H1 (cell line): ENCODE results near the gene TMED10. TPM values are rescaled to one million over a fixed set of nuclear protein-coding genes. Genes with fewer than 3 reads are reported as not detected.

Experiments used
- CTCF ChIA-PET: fragments of 300-600 bp; sonication (Branson Sonifier 250); formaldehyde crosslinking; loops from one replicate; lab custom pipeline; 2021; ENCODE audit not compliant: partially characterized antibody; lab: Charles Lee
- POLR2A ChIA-PET: fragments of 300-600 bp; sonication (Branson Sonifier 250); formaldehyde crosslinking; loops from one replicate; lab custom pipeline; 2021; ENCODE audit warnings: inconsistent platforms; ENCODE audit not compliant: partially characterized antibody; lab: Charles Lee
- DNase-seq, 2 experiments: peaks; one replicate each; pipeline versions ENCODE4 v3.0.0 to v3.0.0-alpha.2; 2010 to 2022; ENCODE audit warnings: low spot score in 2 of 2, low read depth in 1 of 2, mixed read lengths in 1 of 2
- FAIRE-seq: peaks from 2 replicates; lab custom pipeline; 2011; peaks lifted over from hg19 to GRCh38; lab: Jason Lieb, UNC
- H2AFZ ChIP-seq: 2 replicates; pipeline ENCODE4 v1.8.1; 2012; ENCODE audit warnings: low read length, inconsistent platforms
- H2AK5ac ChIP-seq: 2 replicates; pipeline ENCODE4 v1.6.1; 2013; ENCODE audit warnings: low read depth, low read length
- H2BK120ac ChIP-seq: replicated peaks from 2 replicates; pipeline ENCODE3; 2013; ENCODE audit warnings: low read depth, low read length, inconsistent platforms
- H2BK12ac ChIP-seq: 2 replicates; pipeline ENCODE4 v1.6.1; 2013; ENCODE audit warnings: low read depth, low read length
- H2BK15ac ChIP-seq: 2 replicates; pipeline ENCODE4 v1.6.1; 2013; ENCODE audit warnings: low read length
- H2BK20ac ChIP-seq: 2 replicates; pipeline ENCODE4 v1.6.1; 2013; ENCODE audit warnings: low read length
- H2BK5ac ChIP-seq: 2 replicates; pipeline ENCODE4 v1.6.1; 2013; ENCODE audit warnings: low read depth, low read length
- H3K14ac ChIP-seq: 2 replicates; pipeline ENCODE4 v1.6.1; 2013; ENCODE audit warnings: inconsistent platforms; ENCODE audit not compliant: insufficient read length
- H3K18ac ChIP-seq: 2 replicates; pipeline ENCODE4 v1.6.1; 2013; ENCODE audit warnings: low read length; ENCODE audit errors: extremely low read depth
- H3K23ac ChIP-seq: 2 replicates; pipeline ENCODE4 v1.6.1; 2013; ENCODE audit warnings: inconsistent platforms; ENCODE audit not compliant: insufficient read length
- H3K23me2 ChIP-seq: 2 replicates; pipeline ENCODE4 v1.6.1; 2013; ENCODE audit warnings: low read depth, low read length
- H3K27ac ChIP-seq: 2 replicates; pipeline ENCODE4 v1.6.1; 2011; ENCODE audit warnings: low read depth, low read length, inconsistent platforms
- H3K27me3 ChIP-seq, 4 experiments: replicated peaks in 1 of 4; 1 replicate in 1 of 4; 2 replicates in 3 of 4; pipeline versions ENCODE4 v1.6.1 to v1.8.1; 2011 to 2013; ENCODE audit warnings: low read length in 3 of 4, mild to moderate bottlenecking in 3 of 4, inconsistent platforms in 2 of 4, mixed read lengths in 2 of 4, moderate library complexity in 1 of 4; ENCODE audit not compliant: control insufficient read depth in 3 of 4, insufficient read depth in 3 of 4; ENCODE audit errors: extremely low read depth in 1 of 4
- H3K36me3 ChIP-seq, 4 experiments: 2 replicates each; pipeline versions ENCODE4 v1.6.1 to v1.8.1; 2011 to 2013; ENCODE audit warnings: mild to moderate bottlenecking in 4 of 4, low read length in 3 of 4, moderate library complexity in 2 of 4, control low read depth in 1 of 4, inconsistent platforms in 1 of 4; ENCODE audit not compliant: insufficient read depth in 4 of 4, control insufficient read depth in 2 of 4
- H3K4ac ChIP-seq: replicated peaks from 2 replicates; pipeline ENCODE3; 2013; ENCODE audit warnings: low read length, low read depth, mixed read lengths, inconsistent platforms; ENCODE audit not compliant: insufficient read length
- H3K4me1 ChIP-seq, 4 experiments: replicated peaks in 1 of 4; 1 replicate in 1 of 4; 2 replicates in 3 of 4; pipeline versions ENCODE4 v1.6.1 to v1.8.1; 2011 to 2013; ENCODE audit warnings: low read length in 3 of 4, inconsistent platforms in 2 of 4, mixed read lengths in 1 of 4; ENCODE audit not compliant: insufficient read depth in 4 of 4, control insufficient read depth in 3 of 4
- H3K4me2 ChIP-seq, 2 experiments: 2 replicates each; pipeline versions ENCODE4 v1.6.1 to v1.8.1; 2011 to 2013; ENCODE audit warnings: low read depth in 2 of 2, low read length in 2 of 2, control low read depth in 1 of 2, inconsistent platforms in 1 of 2, mild to moderate bottlenecking in 1 of 2; ENCODE audit not compliant: insufficient read depth in 1 of 2
- H3K4me3 ChIP-seq, 4 experiments: fragments of 200-600, 300-600 bp in 1 of 4; sonication (generic), shearing (Covaris generic), sonication (Bioruptor Twin) in 1 of 4; 2 replicates each; pipeline versions ENCODE4 v1.5.1 to v1.8.1; 2011 to 2016; ENCODE audit warnings: low read length in 4 of 4, low read depth in 3 of 4, control low read depth in 2 of 4, inconsistent platforms in 2 of 4, mild to moderate bottlenecking in 2 of 4, mixed read lengths in 1 of 4, moderate library complexity in 1 of 4; ENCODE audit not compliant: insufficient read depth in 2 of 4; ENCODE audit errors: extremely low read depth in 1 of 4
- H3K56ac ChIP-seq: replicated peaks from 2 replicates; pipeline ENCODE3; 2013; ENCODE audit warnings: low read depth, mild to moderate bottlenecking, mixed read lengths, low read length, inconsistent platforms; ENCODE audit not compliant: insufficient read length
- H3K79me1 ChIP-seq: 2 replicates; pipeline ENCODE4 v1.6.1; 2013; ENCODE audit warnings: low read depth, low read length, control low read depth
- H3K79me2 ChIP-seq, 2 experiments: 2 replicates each; pipeline versions ENCODE4 v1.6.1 to v1.8.1; 2012 to 2013; ENCODE audit warnings: low read length in 2 of 2, mild to moderate bottlenecking in 2 of 2, inconsistent platforms in 1 of 2; ENCODE audit not compliant: insufficient read depth in 2 of 2, control insufficient read depth in 1 of 2
- H3K9ac ChIP-seq, 4 experiments: replicated peaks in 1 of 4; 1 replicate in 1 of 4; 2 replicates in 3 of 4; pipeline versions ENCODE4 v1.6.1 to v1.8.1; 2011 to 2013; ENCODE audit warnings: low read depth in 3 of 4, low read length in 3 of 4, control low read depth in 2 of 4, mild to moderate bottlenecking in 2 of 4, moderate library complexity in 2 of 4, inconsistent platforms in 1 of 4; ENCODE audit errors: extremely low read depth in 1 of 4
- H3K9me3 ChIP-seq, 2 experiments: 2 replicates each; pipeline versions ENCODE4 v1.6.1 to v1.8.1; 2012 to 2013; ENCODE audit warnings: mild to moderate bottlenecking in 2 of 2, moderate library complexity in 2 of 2, control low read depth in 1 of 2, inconsistent platforms in 1 of 2, low read depth in 1 of 2, low read length in 1 of 2, mixed read lengths in 1 of 2; ENCODE audit not compliant: insufficient read depth in 2 of 2
- H4K20me1 ChIP-seq, 2 experiments: replicated peaks in 1 of 2; 2 replicates each; pipeline versions ENCODE3 to v1.8.1; 2011 to 2013; ENCODE audit warnings: inconsistent platforms in 2 of 2, low read length in 2 of 2, mild to moderate bottlenecking in 1 of 2; ENCODE audit not compliant: insufficient read depth in 2 of 2, control insufficient read depth in 1 of 2
- H4K5ac ChIP-seq: 2 replicates; pipeline ENCODE4 v1.6.1; 2013; ENCODE audit warnings: low read length, low read depth, mixed read lengths, inconsistent platforms; ENCODE audit not compliant: insufficient read length
- H4K8ac ChIP-seq: 2 replicates; pipeline ENCODE4 v1.8.0; 2013; ENCODE audit warnings: mild to moderate bottlenecking, moderate library complexity, low read length, inconsistent platforms; ENCODE audit not compliant: insufficient read depth; ENCODE audit errors: extremely low read depth
- H4K91ac ChIP-seq: replicated peaks from 2 replicates; pipeline ENCODE3; 2013; ENCODE audit warnings: low read length, mixed read lengths, inconsistent platforms; ENCODE audit not compliant: insufficient read length
- CEBPB ChIP-seq: IDR thresholded peaks from 2 replicates; pipeline ENCODE4 v1.6.1; 2012; ENCODE audit warnings: low read depth, low read length
- CHD2 ChIP-seq: IDR thresholded peaks from 2 replicates; pipeline ENCODE4 v1.6.1; 2012; ENCODE audit warnings: low read length, improper control_type of control experiment
- CTBP2 ChIP-seq: IDR thresholded peaks from 2 replicates; pipeline ENCODE4 v1.7.0; 2011; ENCODE audit warnings: borderline replicate concordance, mild to moderate bottlenecking, moderate library complexity, mixed read lengths, low read length; ENCODE audit not compliant: insufficient read depth, insufficient read length
- EP300 ChIP-seq, 2 experiments: IDR thresholded peaks; 1 replicate in 1 of 2; 2 replicates in 1 of 2; pipeline ENCODE4 v1.6.1; 2011 to 2012; ENCODE audit warnings: low read depth in 2 of 2, low read length in 2 of 2, mild to moderate bottlenecking in 2 of 2, borderline replicate concordance in 1 of 2, inconsistent platforms in 1 of 2, moderate library complexity in 1 of 2
- MAX ChIP-seq: IDR thresholded peaks from 2 replicates; pipeline ENCODE4 v1.6.1; 2012; ENCODE audit warnings: inconsistent platforms
- NANOG ChIP-seq: IDR thresholded peaks from 2 replicates; pipeline ENCODE4 v1.6.1; 2011; ENCODE audit warnings: low read length, low read depth, mild to moderate bottlenecking, inconsistent platforms; ENCODE audit not compliant: insufficient read depth, poor library complexity, severe bottlenecking
- POU5F1 ChIP-seq: IDR thresholded peaks from 2 replicates; pipeline ENCODE4 v1.6.1; 2011; ENCODE audit warnings: low read depth, mild to moderate bottlenecking, low read length, moderate library complexity
- RBBP5 ChIP-seq: IDR thresholded peaks from 2 replicates; pipeline ENCODE4 v1.7.1; 2012; ENCODE audit warnings: low read depth, mild to moderate bottlenecking, inconsistent platforms, low read length, moderate library complexity, borderline replicate concordance
- RFX5 ChIP-seq: IDR thresholded peaks from 2 replicates; pipeline ENCODE4 v1.6.1; 2011; ENCODE audit warnings: low read depth, low read length, improper control_type of control experiment, borderline replicate concordance
- SAP30 ChIP-seq: fragments of 300-600 bp; sonication (generic); IDR thresholded peaks from 2 replicates; pipeline ENCODE4 v1.7.1; 2012; ENCODE audit warnings: low read length, moderate library complexity, mild to moderate bottlenecking, inconsistent platforms; ENCODE audit not compliant: insufficient read depth, insufficient replicate concordance
- SP1 ChIP-seq: IDR thresholded peaks from 2 replicates; pipeline ENCODE4 v1.6.1; 2011; ENCODE audit warnings: low read depth, low read length
- SP4 ChIP-seq: IDR thresholded peaks from 2 replicates; pipeline ENCODE4 v1.6.1; 2012; ENCODE audit warnings: low read length, inconsistent platforms
- WGBS, 2 experiments: shearing (Covaris generic) in 1 of 2; methylation state at CpG; one replicate each; pipeline versions ENCODE4 v1.1.6 to v1.1.7; 2013 to 2015; ENCODE audit warnings: low lambda C conversion rate in 2 of 2, mixed read lengths in 2 of 2, inconsistent platforms in 1 of 2, low coverage in 1 of 2, missing lambda C conversion rate in 1 of 2; ENCODE audit not compliant: insufficient replicate concordance in 2 of 2, insufficient coverage in 1 of 2, insufficient read length in 1 of 2; ENCODE audit errors: extremely low coverage in 1 of 2, missing lambda C conversion rate in 1 of 2; 5-methylcytosine and 5-hydroxymethylcytosine counted together
- polyA plus RNA-seq, 7 experiments: library from polyadenylated mRNA; depleted of rRNA in 3 of 7; stranded (reverse) in 5 of 7; unstranded in 2 of 7; fragments of >200 nt in 5 of 7; fragments of 200-250 nt in 2 of 7; gene quantifications; 1 replicate in 5 of 7; 2 replicates in 1 of 7; 4 replicates in 1 of 7; pipeline versions ENCODE4 v1.2.1 to v1.2.3, GENCODE V29; 2011 to 2013; ENCODE audit warnings: missing spikeins in 2 of 7, mixed read lengths in 2 of 7
- total RNA-seq: library from RNA; stranded (reverse); fragmentation: NEBNext Ultra II Directional; extraction: Animal tissue kit (Norgen Biotek cat#: 25700); gene quantifications from 2 replicates; pipeline ENCODE4 v1.2.1, GENCODE V29; 2021

TMED10 gene
- total and polyA plus RNA-seq, 2 of the 8 experiments (the other 6 are each of a cell fraction or from before 2014, with no cell fraction given): 218 to 250 TPM

- Histone ChIP-seq H2BK120ac (no peak overlapping the region), H3K4me3 (no peak overlapping the region), H3K79me2 (peaks cover 14 to 90% of the 10 kb centered on the region in 2 experiments), H3K36me3 (no peaks in the 10 kb centered on the region), H3K9me3 (no peaks in the 10 kb centered on the region), H2BK5ac (no peak overlapping the region), H3K23ac (no peak overlapping the region), H3K4me2 (no peak overlapping the region), H3K14ac (no peak overlapping the region), H2BK20ac (no peak overlapping the region), H2AFZ (no peak overlapping the region), H3K4ac (no peak overlapping the region), H3K27ac (no peak overlapping the region), H3K4me1 (no peaks in the 10 kb centered on the region), H3K18ac (no peak overlapping the region), H4K5ac (no peak overlapping the region), H3K23me2 (no peaks in the 10 kb centered on the region; the same call in 1 of the 2 replicates), H3K27me3 (no peaks in the 10 kb centered on the region), H3K79me1 (peaks cover 4% of the 10 kb centered on the region; the same call in 1 of the 2 replicates), H2BK12ac (no peak overlapping the region), H4K91ac (no peak overlapping the region), H3K9ac (no peak overlapping the region), H2BK15ac (no peak overlapping the region), H2AK5ac (no peak overlapping the region), H4K8ac (no peak overlapping the region), H4K20me1 (peaks cover 2 to 4% of the 10 kb centered on the region in 2 experiments), H3K56ac (no peak overlapping the region)
- POLR2A ChIA-PET: interaction anchor here (0.6 kb wide), 1 partner anchor 211 kb away, joined by 3 read pairs; no protein-coding TSS in a partner anchor
- 87% methylated on average over 3 of the region's 3 CpGs; no CpG with 5 or more reads in 1 of the 2 experiments for WGBS, 2 experiments
- DNase-seq (no peak), FAIRE-seq (no peak)
- CTCF ChIA-PET: interaction anchor here (0.7 to 1.8 kb wide), 3 partner anchors 26 to 130 kb away, joined by 3 to 5 read pairs (median 3); no protein-coding TSS in a partner anchor
- no peak for TF ChIP-seq CTBP2
- no peak for TF ChIP-seq SP1
- no peak for TF ChIP-seq CEBPB
- TF ChIP-seq RFX5: no peak
- no peak for TF ChIP-seq NANOG
- TF ChIP-seq SAP30: no peak
- no peak for TF ChIP-seq POU5F1
- no peak for TF ChIP-seq MAX
- no peak for TF ChIP-seq EP300 (IDR thresholded peaks at IDR 0.05; ENCODE audit: borderline replicate concordance in 1 of 2, low read depth in 2 of 2, low read length in 2 of 2)
- no peak for TF ChIP-seq SP4
- TF ChIP-seq RBBP5: no peak
- TF ChIP-seq CHD2: no peak
These were observed 7.7 kb downstream of the TMED10 start for GRCh38 chr14:75168586-75169335.
